Caco-2 (cell line): Measurements from ENCODE around the gene ME3. TPM values are rescaled to one million over a fixed set of nuclear protein-coding genes. Genes with fewer than 3 reads are reported as not detected.
A peak's percentile ranks its signal among the peaks of the same experiment; 100 is the strongest.

Source experiments
- BruUV-seq: library from RNA; stranded (reverse); fragments of 400-500 nt; replicated peaks from 2 replicates; lab custom pipeline; 2021; lab: Mats Ljungman, UMichigan
- CTCF ChIA-PET: fragments of 300-600 bp; sonication (Branson Sonifier 250); formaldehyde crosslinking; loops from one replicate; lab custom pipeline; 2022; ENCODE audit warnings: antibody characterized with exemption; lab: Charles Lee
- POLR2A ChIA-PET: fragments of 300-600 bp; sonication (Branson Sonifier 250); formaldehyde crosslinking; loops from one replicate; lab custom pipeline; 2022; ENCODE audit warnings: antibody characterized with exemption; lab: Charles Lee
- DNase-seq, 2 experiments: peaks; one replicate each; pipeline versions ENCODE4 v3.0.0 to v3.0.0-alpha.2; 2020 to 2022
- H3K27me3 ChIP-seq: replicated peaks from 2 replicates; pipeline ENCODE4 v1.6.0; 2011; ENCODE audit warnings: low read length; ENCODE audit not compliant: control insufficient read depth, insufficient read depth
- H3K36me3 ChIP-seq: 2 replicates; pipeline ENCODE4 v1.5.1; 2011; ENCODE audit warnings: low read length; ENCODE audit not compliant: control insufficient read depth, insufficient read depth
- H3K4me1 ChIP-seq: fragments of 250-450 bp; sonication (Bioruptor Pico); 2 replicates; pipeline ENCODE4 v1.5.1; 2020; ENCODE audit warnings: mild to moderate bottlenecking
- H3K4me3 ChIP-seq: 2 replicates; pipeline ENCODE4 v1.5.1; 2011; ENCODE audit warnings: low read depth, mild to moderate bottlenecking, control low read depth, low read length
- H3K9me3 ChIP-seq: fragments of 250-450 bp; sonication (Bioruptor Pico); 2 replicates; pipeline ENCODE4 v1.5.1; 2020; ENCODE audit warnings: mild to moderate bottlenecking, moderate library complexity
- H3K27ac Mint-ChIP-seq: one replicate; pipeline ENCODE4 v1.8.0; 2022; ENCODE audit warnings: mixed read lengths; ENCODE audit not compliant: unreplicated experiment
- H3K27me3 Mint-ChIP-seq: one replicate; pipeline ENCODE4 v1.8.0; 2022; ENCODE audit warnings: mixed read lengths; ENCODE audit not compliant: insufficient read depth, unreplicated experiment
- H3K36me3 Mint-ChIP-seq: one replicate; pipeline ENCODE4 v1.8.0; 2022; ENCODE audit warnings: mild to moderate bottlenecking, mixed read lengths; ENCODE audit not compliant: insufficient read depth, unreplicated experiment
- H3K4me1 Mint-ChIP-seq: one replicate; pipeline ENCODE4 v1.8.0; 2022; ENCODE audit warnings: low read depth, mixed read lengths; ENCODE audit not compliant: unreplicated experiment
- H3K4me3 Mint-ChIP-seq: one replicate; pipeline ENCODE4 v1.8.0; 2022; ENCODE audit warnings: mild to moderate bottlenecking, moderate library complexity, mixed read lengths; ENCODE audit not compliant: unreplicated experiment
- H3K9me3 Mint-ChIP-seq: one replicate; pipeline ENCODE4 v1.8.0; 2022; ENCODE audit warnings: mixed read lengths; ENCODE audit not compliant: unreplicated experiment
- CTCF ChIP-seq, 2 experiments: fragments of 200-600 bp in 1 of 2; IDR thresholded peaks; 1 replicate in 1 of 2; 2 replicates in 1 of 2; pipeline versions ENCODE4 v1.5.1 to v1.8.0; 2011 to 2022; ENCODE audit warnings: antibody characterized with exemption in 1 of 2, control low read depth in 1 of 2, inconsistent platforms in 1 of 2, low read depth in 1 of 2, low read length in 1 of 2, mild to moderate bottlenecking in 1 of 2, moderate library complexity in 1 of 2; ENCODE audit not compliant: insufficient read depth in 1 of 2, severe bottlenecking in 1 of 2, unreplicated experiment in 1 of 2
- intact Hi-C: fragments of 100-400 bp; cut with micrococcal nuclease; formaldehyde crosslinking; loops from one replicate; pipeline ENCODE4 v1.10.0; 2022; ENCODE audit not compliant: unreplicated experiment
- total RNA-seq: library from RNA; stranded (reverse); gene quantifications from 2 replicates; pipeline ENCODE4 v1.2.3, GENCODE V29; 2022

The ME3 gene
- total RNA-seq, 1 experiment from 2014 or later: 32.8 TPM

GRCh38 chr11:86460461-86461385, 211.7 kb downstream of the ME3 start:
- Mint-ChIP-seq H3K27ac (no peak overlapping the region), H3K4me1 (peaks cover 44% of the 10 kb centered on the region), H3K36me3 (no peaks in the 10 kb centered on the region), H3K9me3 (no peaks in the 10 kb centered on the region), H3K4me3 (no peak overlapping the region), H3K27me3 (no peaks in the 10 kb centered on the region)
- Histone ChIP-seq H3K4me3 (no peak overlapping the region), H3K27me3 (no peaks in the 10 kb centered on the region), H3K4me1 (peaks cover 29% of the 10 kb centered on the region), H3K9me3 (no peaks in the 10 kb centered on the region), H3K36me3 (no peaks in the 10 kb centered on the region)
- no peak for TF ChIP-seq CTCF (IDR thresholded peaks at IDR 0.05; ENCODE audit: insufficient read depth in 1 of 2, low read depth in 1 of 2, low read length in 1 of 2, severe bottlenecking in 1 of 2, unreplicated experiment in 1 of 2)
- POLR2A ChIA-PET: no interaction called here
- intact Hi-C loops: loop anchor here (1.0 kb wide), 1 partner anchor 24 kb away; no protein-coding TSS in a partner anchor
- CTCF ChIA-PET: interaction anchor here (0.7 to 1.6 kb wide), 3 partner anchors 111 to 338 kb away, joined by 3 to 8 read pairs (median 3); no protein-coding TSS in a partner anchor
- no TSS peak for BruUV-seq
- no peak for DNase-seq

GRCh38 chr11:86459682-86460460, 212.5 kb downstream of the ME3 start:
- Mint-ChIP-seq H3K27me3 (no peaks in the 10 kb centered on the region), H3K36me3 (no peaks in the 10 kb centered on the region), H3K9me3 (no peaks in the 10 kb centered on the region), H3K27ac (no peak overlapping the region), H3K4me3 (no peak overlapping the region), H3K4me1 (peaks cover 47% of the 10 kb centered on the region)
- ChIA-PET POLR2A (no interaction called here), CTCF (interaction anchor here (1.6 kb wide), 1 partner anchor 112 kb away, joined by 8 read pairs; no protein-coding TSS in a partner anchor)
- Histone ChIP-seq H3K4me1 (peaks cover 29% of the 10 kb centered on the region), H3K36me3 (no peaks in the 10 kb centered on the region), H3K27me3 (no peaks in the 10 kb centered on the region), H3K4me3 (no peak overlapping the region), H3K9me3 (no peaks in the 10 kb centered on the region)
- TF ChIP-seq CTCF (IDR thresholded peaks at IDR 0.05; ENCODE audit: insufficient read depth in 1 of 2, low read depth in 1 of 2, low read length in 1 of 2, severe bottlenecking in 1 of 2, unreplicated experiment in 1 of 2): no peak
- DNase-seq: peak; percentile 44 to 61
- intact Hi-C loops: loop anchor here (1.0 kb wide), 1 partner anchor 24 kb away; no protein-coding TSS in a partner anchor
- no TSS peak for BruUV-seq

GRCh38 chr11:86459002-86459385, 213.4 kb downstream of the ME3 start:
- TF ChIP-seq CTCF (IDR thresholded peaks at IDR 0.05; ENCODE audit: insufficient read depth in 1 of 2, low read depth in 1 of 2, low read length in 1 of 2, severe bottlenecking in 1 of 2, unreplicated experiment in 1 of 2): no peak
- no TSS peak for BruUV-seq
- no peaks in the 10 kb centered on the region for H3K36me3 ChIP-seq
- no peak overlapping the region for H3K4me3 ChIP-seq
- no peaks in the 10 kb centered on the region for H3K27me3 ChIP-seq
- no peaks in the 10 kb centered on the region for H3K27me3 Mint-ChIP-seq
- no peak overlapping the region for H3K4me3 Mint-ChIP-seq
- POLR2A ChIA-PET: no interaction called here
- intact Hi-C loops: no loop called here
- no peaks in the 10 kb centered on the region for H3K9me3 Mint-ChIP-seq
- no peaks in the 10 kb centered on the region for H3K9me3 ChIP-seq
- H3K27ac Mint-ChIP-seq: no peak overlapping the region
- CTCF ChIA-PET: no interaction called here
- no peaks in the 10 kb centered on the region for H3K36me3 Mint-ChIP-seq
- H3K4me1 ChIP-seq: peaks cover 29% of the 10 kb centered on the region
- DNase-seq: no peak
- peaks cover 47% of the 10 kb centered on the region for H3K4me1 Mint-ChIP-seq
